GM21515 (cell line): ENCODE measurements around the gene TMEM225B.
"Not testable (repeated sequence)": the region's sequence is repeated elsewhere in the genome, so short reads cannot be mapped to it uniquely, and the experiment has no call there.

ENCODE experiments used
- ATAC-seq: cut with Tn5 transposase; IDR thresholded peaks from one replicate; pipeline ENCODE4 v1.9.1; 2021; ENCODE audit not compliant: unreplicated experiment

The TMEM225B gene

DNA sequence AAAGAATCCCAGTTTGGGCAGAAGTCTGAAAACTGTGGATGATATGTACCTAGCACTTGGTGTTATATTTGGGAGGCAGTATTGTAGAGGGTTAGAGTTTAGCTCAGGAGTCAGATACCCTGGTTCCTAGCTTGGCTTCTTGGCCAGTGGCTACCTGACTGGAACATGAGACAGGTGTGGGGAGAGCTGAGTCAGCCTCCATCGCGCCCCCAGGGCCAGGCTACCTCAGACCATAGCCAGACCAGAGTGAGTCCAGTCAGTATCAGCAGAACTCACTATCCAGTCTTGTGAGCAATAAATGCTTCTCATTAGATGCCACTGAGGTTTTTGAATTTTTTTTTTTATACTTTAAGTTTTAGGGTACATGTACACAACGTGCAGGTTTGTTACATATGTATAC is 55.7 kb downstream of the TMEM225B start:
- ATAC-seq, result no peak

DNA sequence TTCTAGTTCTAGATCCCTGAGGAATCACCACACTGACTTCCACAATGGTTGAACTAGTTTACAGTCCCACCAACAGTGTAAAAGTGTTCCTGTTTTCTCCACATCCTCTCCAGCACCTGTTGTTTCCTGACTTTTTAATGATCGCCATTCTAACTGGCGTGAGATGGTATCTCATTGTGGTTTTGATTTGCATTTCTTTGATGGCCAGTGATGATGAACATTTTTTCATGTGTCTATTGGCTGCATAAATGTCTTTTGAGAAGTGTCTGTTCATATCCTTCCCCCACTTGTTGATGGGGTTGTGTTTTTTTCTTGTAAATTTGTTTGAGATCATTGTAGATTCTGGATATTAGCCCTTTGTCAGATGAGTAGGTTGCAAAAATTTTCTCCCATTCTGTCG is 56.6 kb downstream of the TMEM225B start:
- not testable (repeated sequence) for ATAC-seq

DNA sequence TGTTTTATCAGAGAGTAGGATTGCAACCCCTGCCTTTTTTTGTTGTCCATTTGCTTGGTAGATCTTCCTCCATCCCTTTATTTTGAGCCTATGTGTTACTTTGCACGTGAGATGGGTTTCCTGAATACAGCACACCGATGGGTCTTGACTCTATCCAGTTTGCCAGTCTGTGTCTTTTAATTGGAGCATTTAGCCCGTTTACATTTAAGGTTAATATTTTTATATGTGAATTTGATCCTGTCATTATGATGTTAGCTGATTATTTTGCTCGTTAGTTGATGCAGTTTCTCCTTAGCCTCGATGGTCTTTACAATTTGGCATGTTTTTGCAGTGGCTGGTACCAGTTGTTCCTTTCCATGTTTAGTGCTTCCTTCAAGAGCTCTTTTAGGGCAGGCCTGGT is 59.8 kb downstream of the TMEM225B start:
- ATAC-seq, result not testable (repeated sequence)
